ENCODE measurements around the gene NHS.

The NHS gene

GRCh38 chrX:17374619-17375366 is at the start of gene NHS:
Gene NHS, plus strand, starts transcription at chrX:17375200. Its CDS starts 558 bp downstream, at chrX:17375758.
- no peak for DNase-seq

DNA sequence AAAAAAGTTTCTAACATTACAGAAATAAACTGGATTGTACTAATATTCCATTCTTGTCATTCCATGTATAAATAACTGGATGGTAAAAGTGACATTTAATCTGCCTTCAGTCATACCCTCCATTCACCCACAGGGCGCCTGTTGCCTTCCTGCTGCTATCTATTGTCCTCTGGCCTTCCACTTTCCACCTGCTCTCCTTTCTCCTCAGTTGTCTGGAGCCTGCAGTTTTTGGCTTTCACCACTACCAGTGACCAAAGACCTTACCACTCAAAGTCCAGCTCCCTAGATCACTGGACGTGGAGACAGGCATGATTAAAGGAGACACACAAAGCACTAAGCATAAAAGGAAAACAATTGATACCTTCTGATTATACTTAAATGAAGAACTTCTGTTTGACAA is 46.2 kb upstream of the NHS start:
- DNase-seq = no peak

DNA sequence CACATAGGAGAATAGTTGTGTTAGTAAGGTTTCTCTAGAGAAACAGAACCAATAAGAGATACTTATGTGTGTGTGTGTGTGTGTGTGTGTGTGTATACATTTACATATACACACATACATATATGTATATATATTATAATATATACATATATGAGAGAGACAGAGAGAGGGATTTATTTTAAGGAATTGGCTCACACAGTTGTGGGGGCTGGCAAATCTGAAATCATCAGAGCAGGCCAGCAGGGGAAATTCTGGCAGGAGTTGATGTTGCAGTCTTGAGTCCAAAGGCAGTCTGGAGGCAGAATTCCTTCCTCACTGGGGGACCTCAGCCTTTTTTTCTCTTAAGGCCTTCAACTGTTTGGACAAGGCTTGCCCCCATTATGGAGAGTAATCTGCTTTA is 38.6 kb upstream of the NHS start:
- DNase-seq = no peak

GRCh38 chrX:17355976-17356375 is 19.0 kb upstream of the NHS start:
- no peak for DNase-seq

GRCh38 chrX:17359500-17359899 is 15.5 kb upstream of the NHS start:
- DNase-seq = no peak

- no peak for DNase-seq
Measured at GRCh38 chrX:17361620-17362019, 13.4 kb upstream of the NHS start.

- no peak for DNase-seq
Measured at GRCh38 chrX:17368002-17368401, 7.0 kb upstream of the NHS start.

DNA sequence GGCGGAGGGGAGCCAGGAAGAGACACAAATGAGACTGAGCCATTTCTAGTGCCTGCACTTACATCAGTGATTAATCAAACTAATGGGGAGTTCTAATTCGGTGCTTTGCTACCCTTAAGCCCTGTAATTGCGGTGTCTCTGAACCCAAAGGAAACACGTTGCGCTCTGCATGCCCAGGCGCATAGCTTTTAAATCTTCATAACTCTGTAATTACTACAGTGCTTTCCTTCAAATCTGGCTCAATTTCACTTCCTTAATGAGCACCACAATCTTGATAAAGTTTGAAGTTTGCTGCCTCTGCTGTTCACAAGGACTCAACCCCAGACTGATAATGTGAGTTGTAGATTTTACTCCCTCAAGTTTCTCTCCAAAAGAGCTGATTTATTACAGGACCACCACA is 5.7 kb upstream of the NHS start:
- DNase-seq = no peak

GRCh38 chrX:17370191-17370590 is 4.8 kb upstream of the NHS start:
- DNase-seq = no peak

DNA sequence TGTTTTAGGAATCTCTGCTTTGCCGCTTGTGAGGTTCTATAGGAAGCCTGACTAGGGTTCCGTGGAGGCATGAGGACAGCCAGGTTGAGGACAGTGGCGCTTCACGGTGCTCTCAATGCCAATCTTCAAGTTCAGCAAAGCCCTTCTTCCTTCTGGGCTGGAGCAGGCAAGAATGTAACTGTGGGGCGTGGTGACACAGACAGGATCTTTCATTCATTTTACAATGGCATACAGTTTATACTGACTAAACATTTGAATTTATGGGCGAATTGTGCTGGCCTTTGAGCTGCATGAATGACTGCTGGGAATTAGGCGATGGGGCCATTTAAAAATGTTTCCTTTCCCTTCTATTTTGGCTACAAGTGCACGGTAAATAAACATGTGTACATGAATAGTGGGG is 2.9 kb upstream of the NHS start:
- no peak for DNase-seq

DNA sequence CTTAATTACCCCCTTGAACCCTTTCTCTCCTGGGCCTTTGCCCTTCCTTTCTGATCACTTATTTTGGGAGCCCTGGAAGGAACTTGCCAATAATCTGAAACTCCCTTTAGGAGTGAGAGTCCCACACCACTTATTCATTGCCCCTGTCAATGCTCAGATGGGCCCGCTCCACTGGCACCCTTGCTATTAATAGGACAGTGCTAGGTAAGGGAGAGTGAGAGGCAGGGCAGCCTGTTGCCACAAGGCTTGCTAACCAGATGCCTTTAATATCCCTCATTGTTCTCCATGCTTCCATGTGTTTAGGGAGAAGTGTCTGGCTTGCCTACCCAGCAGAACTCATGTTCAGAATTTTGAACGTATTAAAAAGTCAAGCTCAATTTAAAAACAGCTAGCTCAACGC is 1.7 kb upstream of the NHS start:
- DNase-seq = no peak

DNA sequence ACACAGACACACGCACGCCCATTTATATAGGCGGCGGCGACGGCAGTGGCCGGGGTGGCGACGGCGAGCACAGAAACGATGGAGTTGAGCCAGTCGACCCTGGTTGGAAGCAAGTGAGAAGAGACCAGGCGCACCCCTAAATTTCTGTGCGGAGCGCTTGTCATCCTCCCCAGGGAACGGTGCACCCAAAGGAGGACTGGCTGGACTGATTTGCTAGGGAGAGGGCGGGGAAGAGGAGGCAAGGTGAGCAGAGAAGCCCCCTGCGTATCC is 302 bp downstream of the NHS start:
- DNase-seq = no peak

- no peak for DNase-seq
Measured at GRCh38 chrX:17375637-17376430, 834 bp downstream of the NHS start.

DNA sequence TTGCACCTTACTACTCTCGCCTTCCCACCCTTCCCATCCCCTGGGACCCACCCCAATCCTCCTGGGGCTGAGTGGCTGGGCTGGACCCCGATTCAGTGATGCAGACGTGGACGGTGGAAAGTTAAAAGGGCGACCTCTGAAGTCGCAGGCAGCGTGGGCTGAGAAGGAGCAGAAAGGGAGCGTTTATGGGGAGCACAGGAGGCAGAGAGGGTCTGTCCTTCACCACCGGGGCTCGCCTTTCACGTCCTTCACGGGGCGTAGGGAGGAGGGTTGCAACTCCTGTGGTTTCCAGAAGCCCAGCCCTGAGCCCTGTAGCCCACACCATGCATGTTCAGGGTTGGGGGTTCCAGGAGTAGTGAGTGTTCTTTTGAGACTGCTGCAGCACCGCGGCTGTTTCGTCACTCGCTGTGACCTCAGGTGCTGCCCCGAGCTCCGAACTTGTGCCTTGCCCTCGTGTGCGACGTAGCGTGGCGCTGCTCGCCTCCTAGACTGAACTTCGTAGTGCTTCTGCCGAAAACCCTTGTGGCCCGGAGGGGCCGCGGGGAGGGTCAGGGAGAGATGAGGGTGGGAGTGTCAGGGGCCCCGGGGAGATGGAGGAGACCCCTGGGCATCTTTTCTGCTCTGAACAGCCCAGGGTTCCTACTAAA is 1.6 kb downstream of the NHS start:
- no peak for DNase-seq

DNA sequence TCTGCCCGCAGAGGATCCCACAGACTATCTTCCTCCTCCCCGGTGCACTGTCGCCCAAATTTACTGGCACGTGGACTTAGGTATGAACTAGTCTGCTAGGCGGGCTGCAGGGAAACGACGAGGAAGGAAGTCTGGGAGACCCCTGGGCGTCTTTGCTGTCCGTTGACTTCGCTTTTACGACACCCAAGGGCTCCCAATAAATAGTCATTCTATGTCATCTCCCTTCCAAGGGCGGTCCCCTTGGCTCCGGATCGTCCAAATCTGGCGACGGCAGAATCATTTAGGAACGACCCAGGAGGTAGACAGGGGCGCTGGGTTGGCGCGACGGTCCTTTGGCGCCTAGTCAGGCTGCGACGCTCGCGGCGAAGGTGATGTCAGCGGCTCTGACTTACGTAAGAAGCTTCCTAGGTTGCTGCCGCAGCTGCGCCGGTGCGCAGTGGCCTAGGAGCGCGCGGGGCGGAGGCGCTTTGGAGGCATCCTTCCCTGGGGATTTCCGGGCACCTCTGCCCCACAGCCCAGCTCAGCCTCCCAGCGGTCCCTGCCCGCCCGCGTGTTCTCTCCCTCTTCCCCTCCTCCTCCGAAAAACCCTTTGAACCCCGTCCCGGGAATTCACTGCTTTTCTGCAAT is 2.2 kb downstream of the NHS start:
- no peak for DNase-seq

GRCh38 chrX:17377795-17378194 is 2.8 kb downstream of the NHS start:
- DNase-seq = no peak

DNA sequence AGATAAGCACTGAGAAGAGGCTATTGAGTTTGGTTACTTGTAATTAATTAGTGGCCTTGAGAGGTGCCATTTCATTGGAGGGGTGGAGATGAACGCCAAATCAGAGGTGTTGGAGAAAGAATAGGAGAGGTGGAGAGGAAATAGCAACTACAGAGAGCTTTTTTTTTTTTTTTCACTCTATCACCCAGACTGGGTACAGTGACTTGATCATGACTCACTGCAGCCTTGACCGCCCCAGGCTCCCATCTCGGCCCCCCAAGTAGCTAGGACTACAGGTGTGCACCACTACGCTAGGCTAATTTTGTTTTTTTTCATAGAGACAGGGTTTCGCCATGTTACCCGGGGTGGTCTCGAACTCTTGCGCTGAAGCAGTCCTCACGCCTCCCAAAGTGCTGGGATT is 5.2 kb downstream of the NHS start:
- no peak for DNase-seq

DNA sequence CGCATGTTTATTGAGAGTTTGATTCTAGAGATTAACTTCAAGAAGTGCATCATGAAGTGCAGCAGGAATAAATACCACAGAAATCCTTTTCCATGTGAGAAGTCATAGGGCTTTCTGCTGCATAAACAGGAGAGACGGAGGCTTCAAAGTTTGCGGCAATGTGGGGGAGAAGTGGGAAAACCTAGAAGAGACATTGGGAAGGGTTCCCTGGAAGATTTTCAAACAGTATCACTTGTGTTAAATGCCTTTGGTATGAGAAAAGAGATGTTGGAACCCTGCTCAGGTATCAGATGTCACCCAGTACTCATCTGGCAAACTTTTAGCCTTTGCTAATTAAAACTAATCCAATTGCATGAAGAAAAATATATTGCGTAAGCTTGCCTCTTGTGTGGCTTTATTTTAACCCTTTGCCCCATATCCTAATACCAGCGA is 15.4 kb downstream of the NHS start:
- DNase-seq = no peak

GRCh38 chrX:17395154-17395553 is 20.2 kb downstream of the NHS start:
- no peak for DNase-seq

- no peak for DNase-seq
Measured at GRCh38 chrX:17397074-17397473, 22.1 kb downstream of the NHS start.

- DNase-seq = no peak
Measured at GRCh38 chrX:17403189-17403691, 28.2 kb downstream of the NHS start.

DNA sequence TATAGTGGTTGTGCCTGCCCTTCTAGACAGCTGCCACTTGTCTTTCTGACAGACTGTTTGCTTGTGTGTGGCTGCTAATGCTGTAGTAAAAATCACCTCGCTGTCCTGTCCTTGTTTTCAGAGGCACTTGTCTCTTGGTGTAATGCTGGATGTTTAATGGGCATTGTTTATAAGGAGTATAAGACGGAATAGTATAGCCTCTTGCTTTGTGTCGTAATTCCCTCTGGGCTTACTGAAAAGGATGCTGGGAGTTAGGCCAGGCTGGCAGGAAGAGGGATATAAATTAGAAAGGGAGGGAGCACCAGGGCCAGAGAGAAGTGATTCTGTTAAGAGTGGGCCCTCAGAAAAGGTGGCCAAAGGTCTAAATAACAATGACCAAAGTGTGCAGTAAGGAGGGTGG is 29.0 kb downstream of the NHS start:
- DNase-seq = no peak

DNA sequence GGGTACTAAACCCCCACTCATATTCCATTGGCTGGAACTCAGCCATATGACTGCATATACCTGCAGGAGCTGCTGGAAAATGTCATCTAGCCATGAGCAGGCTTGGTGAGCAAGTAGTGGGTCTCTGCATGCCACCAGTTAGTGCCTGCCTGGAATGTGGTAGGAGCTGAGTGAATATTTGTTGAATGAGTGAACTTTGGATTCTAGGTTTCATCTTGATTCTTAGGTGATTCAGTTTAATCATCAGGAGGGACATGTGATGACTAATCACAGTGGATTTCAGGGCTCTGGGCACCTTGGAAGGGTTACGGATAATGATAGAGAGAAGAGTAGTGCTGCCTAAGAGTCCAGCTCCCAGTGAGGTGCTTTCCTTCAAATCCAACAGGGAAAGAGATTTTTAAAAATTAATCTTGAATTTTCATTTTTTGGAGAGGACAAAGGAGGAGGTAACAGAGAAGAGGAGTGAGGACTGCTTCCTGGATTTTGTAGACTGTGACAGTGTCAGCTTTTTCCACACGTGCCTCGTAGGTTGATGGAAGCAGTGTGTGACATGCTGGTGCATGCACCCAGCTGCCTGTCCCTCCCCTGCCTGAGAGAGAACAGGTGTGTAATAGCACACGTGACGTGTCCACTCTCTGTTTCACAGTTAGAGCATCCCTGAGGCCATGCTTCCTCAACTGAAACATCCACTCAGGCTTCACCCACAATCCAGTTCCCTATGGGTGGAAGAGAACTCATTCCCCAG is 30.4 kb downstream of the NHS start:
- no peak for DNase-seq
